Muscle layer of duodenum (tissue), 2 donors: ENCODE results near the gene TRIM61.
"Not testable (repeated sequence)": the region's sequence is repeated elsewhere in the genome, so short reads cannot be mapped to it uniquely, and the experiment has no call there.

Source experiments
- H3K27ac ChIP-seq: one replicate; pipeline ENCODE4 v1.7.0; 2013; ENCODE audit warnings: mild to moderate bottlenecking, low read length
- H3K27me3 ChIP-seq: one replicate; pipeline ENCODE4 v1.7.0; 2013; ENCODE audit warnings: low read depth, mild to moderate bottlenecking, control low read depth, low read length
- H3K36me3 ChIP-seq, 2 donors: one replicate each; pipeline ENCODE4 v1.7.0; 2013; ENCODE audit warnings: low read length in 2 of 2, control low read depth in 1 of 2, mild to moderate bottlenecking in 1 of 2; ENCODE audit not compliant: insufficient read depth in 2 of 2, control insufficient read depth in 1 of 2
- H3K4me1 ChIP-seq, 2 donors: one replicate each; pipeline ENCODE4 v1.7.0; 2013; ENCODE audit warnings: low read length in 2 of 2, mild to moderate bottlenecking in 2 of 2, control low read depth in 1 of 2, moderate library complexity in 1 of 2; ENCODE audit not compliant: insufficient read depth in 2 of 2, control insufficient read depth in 1 of 2
- H3K4me3 ChIP-seq, 2 donors: one replicate each; pipeline ENCODE4 v1.7.0; 2013; ENCODE audit warnings: low read length in 2 of 2, low read depth in 1 of 2, mild to moderate bottlenecking in 1 of 2
- H3K9me3 ChIP-seq, 2 donors: one replicate each; pipeline ENCODE4 v1.7.0; 2013; ENCODE audit warnings: low read length in 2 of 2, control low read depth in 1 of 2, mild to moderate bottlenecking in 1 of 2; ENCODE audit not compliant: control insufficient read depth in 1 of 2
- donor health status: healthy.

TRIM61 gene

DNA sequence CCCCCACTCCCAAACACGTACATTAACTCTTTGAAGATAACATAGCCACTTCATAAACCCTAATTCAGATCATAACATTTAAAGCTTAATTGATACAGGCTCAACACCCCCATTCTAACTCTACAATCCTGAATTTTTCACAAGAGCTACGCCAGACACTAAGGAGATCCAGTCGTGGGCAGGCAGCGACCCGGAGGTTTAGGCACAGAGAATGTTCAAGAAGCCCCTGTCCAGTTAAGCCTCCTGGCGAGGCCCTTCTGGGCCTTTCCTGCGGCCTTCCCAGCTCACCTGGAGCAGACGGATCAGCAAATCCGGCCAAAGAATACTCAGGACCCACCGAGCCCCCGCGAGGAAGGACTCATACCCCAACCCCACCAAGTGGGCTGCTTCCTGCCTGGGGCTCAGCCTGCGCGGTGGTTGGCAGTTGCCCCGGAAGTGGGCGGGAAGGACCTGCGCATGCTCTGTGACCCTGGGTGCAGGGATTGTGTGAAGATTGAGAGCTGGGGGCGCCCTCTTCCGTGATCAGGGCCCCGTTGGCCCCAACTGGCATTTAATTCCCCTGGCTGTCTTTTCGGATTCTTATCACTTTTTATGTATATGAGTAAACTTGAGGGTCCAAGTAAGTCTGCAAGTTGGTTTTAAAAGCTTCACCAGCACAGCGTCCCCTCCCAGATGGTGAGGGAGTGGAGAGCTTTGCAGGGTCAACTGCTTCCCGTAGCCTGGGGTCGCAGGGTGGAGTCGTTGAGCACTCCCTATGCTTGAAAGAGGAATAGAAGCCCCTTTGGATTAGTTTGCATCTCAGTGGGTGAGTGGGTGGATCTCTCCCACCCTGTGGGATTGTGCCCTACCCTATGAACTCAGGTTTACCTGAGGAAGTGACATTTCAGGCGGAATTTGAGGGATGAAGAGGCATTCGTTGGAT lies at the start of gene TRIM61:
TSS of gene TRIM61 (minus strand) at position 415 of the 922 bp plus-strand sequence. CDS start 7,655 bp downstream, outside the sequence.
- no peaks in the 10 kb centered on the region for H3K9me3 ChIP-seq
- no peaks in the 10 kb centered on the region for H3K36me3 ChIP-seq
- peak within 1 kb of the TSS; percentile 41 for H3K27ac ChIP-seq
- H3K4me3 ChIP-seq, result peak within 1 kb of the TSS; percentile 69 to 71
- H3K27me3 ChIP-seq, result no peaks in the 10 kb centered on the region
- no peaks in the 10 kb centered on the region for H3K4me1 ChIP-seq

DNA sequence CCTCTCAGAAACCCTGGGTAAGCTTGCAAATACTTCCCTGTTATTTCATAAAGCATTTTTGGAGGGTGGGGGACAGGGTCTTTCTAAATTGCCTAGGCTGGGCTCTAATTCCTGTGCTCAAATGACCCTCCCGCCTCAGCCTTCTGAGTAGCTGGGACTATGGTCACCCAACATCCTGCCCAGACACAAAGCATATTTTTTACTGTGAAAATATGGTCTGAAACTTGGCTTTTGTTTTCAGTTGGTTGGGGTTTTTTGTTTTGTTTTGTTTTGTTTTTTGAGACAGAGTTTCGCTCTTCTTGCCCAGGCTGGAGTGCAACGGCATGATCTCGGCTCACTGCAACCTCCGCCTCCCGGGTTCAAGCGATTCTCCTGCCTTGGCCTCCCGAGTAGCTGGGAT lies 48.3 kb upstream of the TRIM61 start:
- H3K36me3 ChIP-seq, H3K27ac ChIP-seq, H3K4me1 ChIP-seq, H3K4me3 ChIP-seq, H3K27me3 ChIP-seq, H3K9me3 ChIP-seq: not testable (repeated sequence)

DNA sequence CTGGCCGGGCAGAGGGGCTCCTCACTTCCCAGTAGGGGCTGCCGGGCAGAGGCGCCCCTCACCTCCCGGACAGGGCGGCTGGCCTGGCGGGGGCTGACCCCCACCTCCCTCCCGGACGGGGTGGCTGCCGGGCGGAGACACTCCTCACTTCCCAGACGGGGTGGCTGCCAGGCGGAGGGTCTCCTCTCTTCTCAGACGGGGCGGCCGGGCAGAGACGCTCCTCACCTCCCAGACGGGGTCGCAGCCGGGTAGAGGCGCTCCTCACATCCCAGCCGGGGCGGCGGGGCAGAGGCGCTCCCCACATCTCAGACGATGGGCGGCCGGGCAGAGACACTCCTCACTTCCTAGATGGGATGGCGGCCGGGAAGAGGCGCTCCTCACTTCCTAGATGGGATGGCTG lies 42.5 kb upstream of the TRIM61 start:
- H3K27me3 ChIP-seq, H3K4me1 ChIP-seq, H3K4me3 ChIP-seq, H3K9me3 ChIP-seq, H3K36me3 ChIP-seq, H3K27ac ChIP-seq: not testable (repeated sequence)

DNA sequence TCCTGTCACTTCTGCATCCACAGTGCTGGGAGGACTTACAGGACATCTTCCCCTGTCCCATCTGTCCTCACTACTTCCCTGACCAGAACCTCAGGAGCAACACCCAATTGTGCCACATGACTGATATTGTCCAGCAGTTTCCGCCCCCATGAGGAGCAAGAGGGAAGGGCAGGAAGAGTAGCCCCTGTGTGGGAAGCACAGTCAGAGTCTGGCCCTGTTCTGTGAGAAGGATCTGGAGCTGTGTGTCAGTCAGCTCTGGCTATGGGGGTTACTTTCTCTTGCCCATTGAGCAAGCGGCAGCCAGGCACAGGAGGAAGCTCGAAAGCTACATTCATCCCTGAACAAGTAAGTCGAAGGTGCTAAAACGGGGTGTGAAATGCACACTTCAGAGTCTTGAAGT lies 39.5 kb upstream of the TRIM61 start:
- H3K9me3 ChIP-seq, result no peaks in the 10 kb centered on the region
- no peak overlapping the region for H3K4me3 ChIP-seq
- H3K36me3 ChIP-seq, result no peaks in the 10 kb centered on the region
- no peaks in the 10 kb centered on the region for H3K27me3 ChIP-seq
- H3K4me1 ChIP-seq, result no peaks in the 10 kb centered on the region
- no peak overlapping the region for H3K27ac ChIP-seq

DNA sequence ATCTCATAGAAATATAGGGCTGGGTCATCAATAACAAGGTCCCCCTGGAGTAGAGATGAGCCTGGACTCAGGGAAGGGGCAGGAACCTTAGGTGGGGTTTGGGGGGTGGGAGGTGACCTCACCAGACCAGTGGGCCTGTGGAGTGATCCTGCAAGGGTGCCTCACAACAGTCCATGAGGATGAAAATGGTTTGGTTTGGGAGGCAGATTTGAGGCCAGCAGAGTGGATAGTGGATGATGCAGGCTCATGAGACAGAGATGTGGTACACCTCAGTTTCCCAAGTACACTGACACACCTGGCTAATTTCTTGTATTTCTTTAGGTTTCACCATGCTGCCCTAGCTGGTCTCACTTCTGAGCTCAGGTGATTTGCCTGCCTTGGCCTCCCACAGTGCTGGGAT lies 36.2 kb upstream of the TRIM61 start:
- no peak overlapping the region for H3K27ac ChIP-seq
- no peaks in the 10 kb centered on the region for H3K9me3 ChIP-seq
- no peaks in the 10 kb centered on the region for H3K27me3 ChIP-seq
- no peak overlapping the region for H3K4me3 ChIP-seq
- no peaks in the 10 kb centered on the region for H3K4me1 ChIP-seq
- H3K36me3 ChIP-seq, result no peaks in the 10 kb centered on the region

DNA sequence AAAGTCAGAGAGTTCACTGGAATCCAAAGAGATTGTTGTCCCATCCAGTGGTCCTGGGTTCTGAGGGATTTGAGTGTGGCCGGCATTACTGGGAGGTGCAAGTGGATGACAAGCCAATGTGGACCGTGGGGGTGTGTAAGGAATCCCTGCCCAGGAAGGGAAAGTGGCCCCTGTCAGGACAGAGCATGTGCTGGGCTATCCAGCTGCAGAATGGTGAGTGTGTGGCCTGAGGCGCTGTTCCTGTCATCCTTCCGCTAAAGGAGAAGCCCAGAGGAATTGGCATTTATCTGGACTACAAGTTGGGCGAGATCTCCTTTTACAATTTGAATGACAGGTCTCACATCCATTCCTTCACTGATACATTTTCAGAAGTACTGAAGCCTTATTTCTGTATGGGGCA lies 33.9 kb upstream of the TRIM61 start:
- H3K36me3 ChIP-seq, result no peaks in the 10 kb centered on the region
- no peaks in the 10 kb centered on the region for H3K9me3 ChIP-seq
- H3K27ac ChIP-seq, result no peak overlapping the region
- H3K4me3 ChIP-seq, result no peak overlapping the region
- no peaks in the 10 kb centered on the region for H3K4me1 ChIP-seq
- H3K27me3 ChIP-seq, result no peaks in the 10 kb centered on the region

DNA sequence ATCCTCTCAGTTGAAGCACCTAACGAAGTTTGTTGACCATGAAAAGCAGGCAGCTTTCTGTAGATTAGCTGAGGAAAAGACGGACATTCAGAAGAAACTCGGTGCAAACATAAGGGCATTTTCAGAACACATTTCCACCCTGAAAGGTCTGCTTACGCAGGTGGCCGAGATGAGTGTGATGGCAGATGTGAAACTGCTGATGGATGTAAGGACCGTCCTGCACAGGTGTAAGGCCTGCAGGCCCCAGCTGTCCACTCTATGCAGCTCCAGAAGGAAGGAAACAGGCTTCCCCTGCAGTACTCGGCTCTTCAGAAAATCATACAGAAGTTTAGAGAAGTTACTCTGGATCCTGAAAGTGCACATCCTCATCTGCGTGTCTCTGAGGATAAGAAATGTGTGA lies 33.5 kb upstream of the TRIM61 start:
- H3K4me3 ChIP-seq, result no peak overlapping the region
- no peaks in the 10 kb centered on the region for H3K27me3 ChIP-seq
- no peaks in the 10 kb centered on the region for H3K4me1 ChIP-seq
- no peaks in the 10 kb centered on the region for H3K9me3 ChIP-seq
- no peaks in the 10 kb centered on the region for H3K36me3 ChIP-seq
- no peak overlapping the region for H3K27ac ChIP-seq

DNA sequence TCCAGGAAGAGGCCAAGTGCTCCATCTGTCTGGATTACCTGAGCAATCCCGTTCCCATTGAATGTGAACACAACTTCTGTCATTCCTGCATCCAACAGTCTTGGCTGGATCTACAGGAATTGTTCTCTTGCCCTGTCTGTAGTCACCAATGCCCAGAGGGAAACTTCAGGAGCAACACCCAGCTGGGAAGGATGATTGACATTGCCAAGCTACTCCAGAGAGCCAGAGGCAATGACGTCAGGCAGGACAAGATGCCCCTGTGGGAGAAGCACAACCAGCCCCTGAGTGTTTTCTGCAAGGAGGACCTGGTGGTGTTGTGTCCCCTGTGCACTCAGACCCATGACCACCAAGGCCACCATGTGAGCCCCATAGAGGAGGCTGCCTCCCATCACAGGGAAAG lies 33.0 kb upstream of the TRIM61 start:
- Histone ChIP-seq H3K9me3 (no peaks in the 10 kb centered on the region), H3K27ac (no peak overlapping the region), H3K27me3 (no peaks in the 10 kb centered on the region), H3K36me3 (no peaks in the 10 kb centered on the region), H3K4me3 (no peak overlapping the region), H3K4me1 (no peaks in the 10 kb centered on the region)

DNA sequence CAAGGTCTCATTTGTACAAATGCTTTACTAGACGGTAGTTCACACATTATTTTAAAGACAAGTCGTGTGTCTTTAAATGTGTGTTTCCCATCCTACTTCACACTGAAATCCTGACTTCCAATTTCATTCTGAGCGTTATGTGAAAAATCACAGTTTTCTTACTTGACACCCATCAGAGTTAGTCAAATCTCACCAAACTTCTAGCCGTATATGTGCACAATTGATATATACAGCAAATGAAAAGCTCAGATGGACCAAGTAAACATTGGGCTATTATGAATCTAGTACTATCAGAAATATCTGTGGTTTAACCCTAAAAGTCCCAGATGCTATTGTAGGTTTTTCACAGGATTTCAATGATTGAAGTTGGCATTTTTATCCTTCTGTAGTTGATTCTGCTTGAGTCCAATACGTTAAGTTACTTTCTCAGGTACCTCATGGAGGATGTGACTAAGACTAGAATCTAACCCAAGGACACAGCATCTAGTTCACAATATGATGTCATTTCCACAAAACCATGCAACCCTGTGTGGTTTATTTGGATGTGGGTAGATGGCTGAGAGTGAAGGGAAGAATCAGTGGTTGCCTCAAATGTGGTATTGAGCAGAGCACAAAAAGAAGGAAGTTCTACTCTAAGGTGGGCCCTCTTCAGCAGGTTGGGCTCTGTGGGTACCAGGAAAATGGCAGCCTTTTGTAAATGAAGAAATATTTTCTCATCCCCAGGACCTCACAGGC lies 32.2 kb upstream of the TRIM61 start:
- no peaks in the 10 kb centered on the region for H3K4me1 ChIP-seq
- H3K4me3 ChIP-seq, result no peak overlapping the region
- no peaks in the 10 kb centered on the region for H3K9me3 ChIP-seq
- no peaks in the 10 kb centered on the region for H3K27me3 ChIP-seq
- H3K36me3 ChIP-seq, result no peaks in the 10 kb centered on the region
- no peak overlapping the region for H3K27ac ChIP-seq

DNA sequence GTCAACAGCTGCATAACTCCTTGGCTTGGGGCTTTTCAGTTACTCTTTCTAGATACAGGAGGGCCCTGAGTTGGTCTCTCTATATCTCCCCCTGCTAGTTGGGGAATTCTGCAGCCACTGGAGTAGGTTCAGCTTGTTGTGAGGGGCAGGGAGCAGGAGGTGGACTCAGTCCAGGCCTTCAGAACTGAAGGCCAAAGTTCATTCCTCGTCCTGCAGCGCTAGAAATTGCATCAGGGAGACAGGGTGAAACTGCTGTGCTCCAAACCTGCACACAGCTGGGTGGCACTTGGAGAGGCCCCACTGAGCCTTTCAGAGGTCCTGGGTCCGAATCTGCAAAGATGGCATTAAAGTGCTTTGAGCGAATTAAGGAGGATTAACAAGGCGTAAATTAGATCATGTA lies 29.4 kb upstream of the TRIM61 start:
- H3K27me3 ChIP-seq, result no peaks in the 10 kb centered on the region
- no peaks in the 10 kb centered on the region for H3K36me3 ChIP-seq
- no peak overlapping the region for H3K4me3 ChIP-seq
- H3K4me1 ChIP-seq, result no peaks in the 10 kb centered on the region
- H3K27ac ChIP-seq, result no peak overlapping the region
- no peaks in the 10 kb centered on the region for H3K9me3 ChIP-seq

DNA sequence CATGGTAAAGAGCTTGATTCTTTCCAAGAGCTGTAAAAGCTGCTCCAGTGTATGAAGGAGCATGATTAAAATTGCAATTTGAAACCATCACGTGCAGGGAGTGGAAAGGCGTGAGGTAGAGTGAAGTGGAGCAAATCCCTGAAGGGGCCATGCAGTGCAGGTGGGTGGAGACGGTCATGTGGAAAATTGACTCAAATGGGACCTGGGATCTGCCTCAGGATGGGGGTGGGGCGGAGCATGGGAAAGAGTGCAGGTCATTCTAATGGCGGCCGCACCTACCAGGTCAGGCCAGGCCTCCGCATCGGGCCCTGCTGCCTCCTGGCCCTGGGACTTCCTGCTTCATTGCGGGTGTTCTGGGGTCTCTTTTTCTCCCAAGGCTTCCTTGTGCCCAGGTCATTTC lies 29.0 kb upstream of the TRIM61 start:
- H3K9me3 ChIP-seq, result no peaks in the 10 kb centered on the region
- H3K36me3 ChIP-seq, result no peaks in the 10 kb centered on the region

More for the DNA sequence above, 29.0 kb upstream of the TRIM61 start:
- Histone ChIP-seq H3K4me1 (no peaks in the 10 kb centered on the region), H3K27ac (no peak overlapping the region), H3K4me3 (no peak overlapping the region), H3K27me3 (no peaks in the 10 kb centered on the region)
